Measurements from ENCODE around the gene TARDBP.
"Not testable (repeated sequence)": the region's sequence is repeated elsewhere in the genome, so short reads cannot be mapped to it uniquely, and the experiment has no call there.

Gene TARDBP

DNA sequence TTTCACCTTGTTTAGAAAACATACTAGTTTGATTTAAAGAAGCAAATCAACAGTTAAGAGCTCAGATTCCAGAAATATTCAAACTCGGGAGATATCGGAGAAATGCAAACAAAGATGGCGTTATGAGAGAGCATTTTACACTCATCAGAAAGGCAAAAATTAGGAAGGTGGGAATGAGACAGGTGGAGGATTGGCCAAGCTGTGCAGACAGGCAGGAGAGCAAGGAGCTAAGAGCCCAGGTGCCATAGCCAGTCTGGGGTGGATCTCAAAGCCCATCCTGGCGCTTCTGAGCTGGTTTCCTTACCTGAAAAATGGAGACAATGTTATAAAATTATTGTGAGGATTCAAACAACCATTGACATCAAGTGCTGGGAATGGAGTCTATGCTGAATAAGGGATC lies 19.6 kb upstream of the TARDBP start:
- no peak overlapping the region for H3K4me3 ChIP-seq (ENCODE audit: low read depth, low read length)
- TF ChIP-seq, protein P1, sequence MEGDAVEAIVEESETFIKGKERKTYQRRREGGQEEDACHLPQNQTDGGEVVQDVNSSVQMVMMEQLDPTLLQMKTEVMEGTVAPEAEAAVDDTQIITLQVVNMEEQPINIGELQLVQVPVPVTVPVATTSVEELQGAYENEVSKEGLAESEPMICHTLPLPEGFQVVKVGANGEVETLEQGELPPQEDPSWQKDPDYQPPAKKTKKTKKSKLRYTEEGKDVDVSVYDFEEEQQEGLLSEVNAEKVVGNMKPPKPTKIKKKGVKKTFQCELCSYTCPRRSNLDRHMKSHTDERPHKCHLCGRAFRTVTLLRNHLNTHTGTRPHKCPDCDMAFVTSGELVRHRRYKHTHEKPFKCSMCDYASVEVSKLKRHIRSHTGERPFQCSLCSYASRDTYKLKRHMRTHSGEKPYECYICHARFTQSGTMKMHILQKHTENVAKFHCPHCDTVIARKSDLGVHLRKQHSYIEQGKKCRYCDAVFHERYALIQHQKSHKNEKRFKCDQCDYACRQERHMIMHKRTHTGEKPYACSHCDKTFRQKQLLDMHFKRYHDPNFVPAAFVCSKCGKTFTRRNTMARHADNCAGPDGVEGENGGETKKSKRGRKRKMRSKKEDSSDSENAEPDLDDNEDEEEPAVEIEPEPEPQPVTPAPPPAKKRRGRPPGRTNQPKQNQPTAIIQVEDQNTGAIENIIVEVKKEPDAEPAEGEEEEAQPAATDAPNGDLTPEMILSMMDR (IDR thresholded peaks at IDR 0.05; ENCODE audit: insufficient read depth, low read depth, low read length, missing control alignments) = no peak
- no peak for DNase-seq (ENCODE audit: low read depth)

DNA sequence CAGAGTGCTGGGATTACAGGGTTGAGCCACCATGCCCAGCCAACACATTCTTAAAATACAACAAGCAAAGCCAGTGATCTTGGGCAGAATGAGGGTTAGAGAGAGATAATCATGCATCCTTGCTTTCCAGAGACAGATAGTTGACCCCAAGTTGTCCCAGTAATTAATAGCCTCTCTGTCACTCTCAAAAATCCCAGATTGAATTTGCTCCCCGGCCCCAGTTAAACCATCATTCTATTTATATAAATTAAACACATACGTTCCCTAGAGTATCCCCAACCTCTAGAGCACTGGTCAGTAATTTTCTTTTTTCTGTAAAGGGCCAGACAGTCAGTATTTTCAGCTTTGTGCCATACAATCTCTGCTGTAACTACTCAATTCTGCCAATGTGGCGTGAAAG lies 16.4 kb upstream of the TARDBP start:
- no peak for DNase-seq (ENCODE audit: low read depth)
- TF ChIP-seq, protein P1 (IDR thresholded peaks at IDR 0.05; ENCODE audit: insufficient read depth, low read depth, low read length, missing control alignments) = no peak
- H3K4me3 ChIP-seq (ENCODE audit: low read depth, low read length) = no peak overlapping the region

DNA sequence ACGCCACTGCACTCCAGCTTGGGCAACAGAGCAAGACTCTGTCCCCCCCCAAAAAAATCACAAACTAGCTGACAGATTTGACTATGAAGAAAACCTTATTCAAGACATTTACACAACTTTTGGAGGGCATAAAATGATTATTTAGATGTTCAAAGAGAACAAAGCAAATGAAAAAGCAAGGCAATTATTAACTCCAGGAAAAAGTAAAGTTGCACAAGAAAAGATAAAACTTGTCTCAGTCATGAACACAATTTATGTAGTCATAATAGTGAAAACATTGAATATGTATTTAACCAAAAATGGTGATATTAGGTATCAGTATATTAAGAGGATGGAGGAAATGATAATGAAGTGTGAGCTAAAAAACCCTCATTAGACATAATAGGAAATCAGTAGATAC lies 11.9 kb upstream of the TARDBP start:
- TF ChIP-seq, protein P1 (IDR thresholded peaks at IDR 0.05; ENCODE audit: insufficient read depth, low read depth, low read length, missing control alignments) = no peak
- DNase-seq (ENCODE audit: low read depth) = no peak
- no peak overlapping the region for H3K4me3 ChIP-seq (ENCODE audit: low read depth, low read length)

DNA sequence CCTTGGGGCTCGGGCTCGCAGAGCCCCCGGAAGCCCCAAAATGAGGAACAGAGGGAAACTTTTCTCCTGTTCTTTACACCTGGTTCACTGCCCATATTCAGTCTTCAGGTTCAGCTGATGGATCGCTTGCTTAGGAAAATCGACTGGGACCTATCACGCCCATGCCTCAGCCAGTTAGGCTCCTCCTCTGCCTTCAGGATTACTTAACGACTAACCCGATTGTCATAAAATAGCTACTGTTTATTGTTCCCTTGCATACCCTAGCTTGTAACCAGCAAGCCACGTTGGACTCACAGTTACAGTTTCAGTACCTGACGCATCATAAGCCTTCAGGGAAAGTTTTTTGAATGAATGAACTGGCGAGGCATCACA lies 692 bp downstream of the TARDBP start:
- TF ChIP-seq, protein P1 (IDR thresholded peaks at IDR 0.05; ENCODE audit: insufficient read depth, low read depth, low read length, missing control alignments) = no peak
- no peak for DNase-seq (ENCODE audit: low read depth)
- peak overlapping the region; percentile 95 for H3K4me3 ChIP-seq (ENCODE audit: low read depth, low read length)

DNA sequence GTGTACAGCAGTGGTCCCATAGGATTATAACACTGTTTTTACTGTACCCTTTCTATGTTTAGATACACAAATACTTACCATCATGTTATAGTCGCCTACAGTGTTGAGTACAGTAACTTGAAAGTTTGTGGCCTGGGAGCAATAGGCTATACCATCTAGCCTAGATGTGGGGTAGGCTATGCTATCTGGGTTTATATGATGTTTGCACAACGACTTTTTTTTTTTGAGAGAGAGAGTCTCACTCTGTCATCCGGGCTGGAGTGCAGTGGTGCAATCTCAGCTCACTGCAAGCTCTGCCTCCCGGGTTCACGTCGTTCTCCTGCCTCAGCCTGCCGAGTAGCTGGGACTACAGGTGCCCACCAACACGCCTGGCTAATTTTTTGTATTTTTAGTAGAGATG lies 6.9 kb downstream of the TARDBP start:
- not testable (repeated sequence) for DNase-seq (ENCODE audit: low read depth)

DNA sequence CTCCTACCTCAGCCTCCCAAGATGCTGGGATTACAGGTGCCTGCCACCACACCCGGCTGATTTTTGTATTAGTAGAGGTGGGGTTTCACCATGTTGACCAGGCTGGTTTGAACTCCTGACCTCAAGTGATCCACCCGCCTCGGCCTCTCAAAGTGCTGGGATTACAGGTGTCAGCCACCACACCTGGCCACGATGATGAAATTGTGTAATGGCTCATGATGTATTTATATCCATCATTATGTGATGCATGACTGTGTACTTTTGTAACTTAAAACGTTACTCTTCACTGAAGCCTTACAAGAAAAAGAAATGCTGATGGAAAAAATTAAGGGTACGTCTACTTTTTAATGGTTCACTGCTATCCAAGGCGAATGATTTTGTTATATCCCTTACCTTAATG lies 7.5 kb downstream of the TARDBP start:
- H3K4me3 ChIP-seq (ENCODE audit: low read depth, low read length) = no peak overlapping the region
- DNase-seq (ENCODE audit: low read depth) = no peak
- TF ChIP-seq, protein P1 (IDR thresholded peaks at IDR 0.05; ENCODE audit: insufficient read depth, low read depth, low read length, missing control alignments) = no peak

More for the DNA sequence above, 6.9 kb downstream of the TARDBP start:
- H3K4me3 ChIP-seq (ENCODE audit: low read depth, low read length) = not testable (repeated sequence)

DNA sequence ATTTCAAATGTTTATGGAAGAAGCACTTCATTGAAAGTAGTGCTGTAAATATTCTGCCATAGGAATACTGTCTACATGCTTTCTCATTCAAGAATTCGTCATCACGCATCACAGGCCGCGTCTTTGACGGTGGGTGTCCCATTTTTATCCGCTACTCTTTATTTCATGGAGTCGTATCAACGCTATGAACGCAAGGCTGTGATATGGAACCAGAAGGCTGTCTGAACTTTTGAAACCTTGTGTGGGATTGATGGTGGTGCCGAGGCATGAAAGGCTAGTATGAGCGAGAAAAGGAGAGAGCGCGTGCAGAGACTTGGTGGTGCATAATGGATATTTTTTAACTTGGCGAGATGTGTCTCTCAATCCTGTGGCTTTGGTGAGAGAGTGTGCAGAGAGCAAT lies 10.7 kb downstream of the TARDBP start:
- no peak overlapping the region for H3K4me3 ChIP-seq (ENCODE audit: low read depth, low read length)
- no peak for DNase-seq (ENCODE audit: low read depth)
- TF ChIP-seq, protein P1 (IDR thresholded peaks at IDR 0.05; ENCODE audit: insufficient read depth, low read depth, low read length, missing control alignments) = no peak
